Karpas-422 (cell line): ENCODE results near the gene CTTN. TPM values are rescaled to one million over a fixed set of nuclear protein-coding genes. Genes with fewer than 3 reads are reported as not detected.

Source experiments
- DNase-seq: peaks from one replicate; pipeline ENCODE4 v3.0.0-alpha.2; 2015
- H2AFZ ChIP-seq: fragments of 200-600 bp; sonication (generic); 2 replicates; pipeline ENCODE4 v1.6.1; 2014; ENCODE audit warnings: antibody characterized with exemption, low read length, mixed read lengths
- H3K27ac ChIP-seq: fragments of 200-600 bp; sonication (generic); 2 replicates; pipeline ENCODE4 v1.5.1; 2014; ENCODE audit warnings: mild to moderate bottlenecking, low read length, moderate library complexity
- H3K27me3 ChIP-seq: fragments of 200-600 bp; sonication (generic); 2 replicates; pipeline ENCODE4 v1.6.1; 2014; ENCODE audit warnings: low read length, mixed read lengths
- H3K36me3 ChIP-seq: fragments of 200-600 bp; sonication (generic); 2 replicates; pipeline ENCODE4 v1.6.1; 2014; ENCODE audit warnings: low read length, mixed read lengths; ENCODE audit not compliant: insufficient read depth
- H3K4me1 ChIP-seq: fragments of 200-600 bp; sonication (generic); 2 replicates; pipeline ENCODE4 v1.6.1; 2014; ENCODE audit warnings: mild to moderate bottlenecking, low read length, mixed read lengths
- H3K4me2 ChIP-seq: fragments of 200-600 bp; sonication (generic); 2 replicates; pipeline ENCODE4 v1.6.1; 2014; ENCODE audit warnings: low read length, low read depth, mild to moderate bottlenecking; ENCODE audit not compliant: poor library complexity, severe bottlenecking
- H3K4me3 ChIP-seq: fragments of 200-600 bp; sonication (generic); 2 replicates; pipeline ENCODE4 v1.5.1; 2014; ENCODE audit warnings: mild to moderate bottlenecking, antibody characterized with exemption, low read length, mixed read lengths
- H3K79me2 ChIP-seq: fragments of 200-600 bp; sonication (generic); 2 replicates; pipeline ENCODE4 v1.6.1; 2014; ENCODE audit warnings: mild to moderate bottlenecking, low read length, mixed read lengths
- H3K9ac ChIP-seq: fragments of 200-600 bp; sonication (generic); 2 replicates; pipeline ENCODE4 v1.6.0; 2014; ENCODE audit warnings: low read length
- H3K9me2 ChIP-seq: fragments of 200-600 bp; sonication (generic), shearing (Covaris generic); replicated peaks from 2 replicates; pipeline ENCODE4 v1.6.0; 2014; ENCODE audit warnings: mild to moderate bottlenecking, low read length, moderate library complexity; ENCODE audit not compliant: insufficient read depth
- H3K9me3 ChIP-seq: fragments of 300-700, 200-600 bp; sonication (generic); 2 replicates; pipeline ENCODE4 v1.6.1; 2014; ENCODE audit warnings: low read length, mixed read lengths
- H4K20me1 ChIP-seq: fragments of 200-600 bp; sonication (generic); 2 replicates; pipeline ENCODE4 v1.6.1; 2014; ENCODE audit warnings: mild to moderate bottlenecking, antibody characterized with exemption, low read length, low read depth; ENCODE audit not compliant: insufficient read depth
- total RNA-seq: library from RNA; depleted of rRNA; stranded (reverse); fragments of >200 nt; shearing (Covaris generic); gene quantifications from 2 replicates; pipeline ENCODE4 v1.2.3, GENCODE V29; 2014; ENCODE audit warnings: low replicate concordance

Gene CTTN
- total RNA-seq, 1 experiment from 2014 or later, result 143 TPM

DNA sequence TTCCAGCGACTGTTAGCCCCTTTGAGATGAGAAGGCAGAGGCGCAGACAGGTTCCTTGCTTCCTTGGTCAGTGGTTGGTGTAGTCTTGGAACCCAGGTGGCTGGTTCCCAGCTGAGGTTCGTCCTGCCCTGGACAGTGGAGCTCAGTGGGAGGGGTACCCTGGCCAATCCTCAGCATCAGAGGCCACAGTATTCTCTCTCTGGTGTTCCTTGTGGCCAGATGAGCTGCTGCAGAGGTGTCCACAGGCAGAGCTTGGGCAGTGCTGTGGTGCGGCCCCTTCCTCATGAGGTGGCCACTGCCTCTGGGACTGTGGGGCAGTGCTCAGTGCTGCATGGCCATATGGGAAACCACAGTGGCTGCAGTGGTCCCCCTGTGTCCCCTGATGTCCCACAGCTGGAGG lies 61.8 kb downstream of the CTTN start:
- H2AFZ ChIP-seq, result no peak overlapping the region
- H4K20me1 ChIP-seq, result no peaks in the 10 kb centered on the region
- H3K9me3 ChIP-seq, result no peaks in the 10 kb centered on the region
- H3K4me3 ChIP-seq, result no peak overlapping the region
- no peaks in the 10 kb centered on the region for H3K9me2 ChIP-seq
- H3K27ac ChIP-seq, result no peak overlapping the region
- no peak overlapping the region for H3K4me2 ChIP-seq
- H3K9ac ChIP-seq, result no peak overlapping the region
- no peaks in the 10 kb centered on the region for H3K79me2 ChIP-seq
- H3K27me3 ChIP-seq, result no peaks in the 10 kb centered on the region
- no peaks in the 10 kb centered on the region for H3K36me3 ChIP-seq
- no peaks in the 10 kb centered on the region for H3K4me1 ChIP-seq
- DNase-seq, result no peak

DNA sequence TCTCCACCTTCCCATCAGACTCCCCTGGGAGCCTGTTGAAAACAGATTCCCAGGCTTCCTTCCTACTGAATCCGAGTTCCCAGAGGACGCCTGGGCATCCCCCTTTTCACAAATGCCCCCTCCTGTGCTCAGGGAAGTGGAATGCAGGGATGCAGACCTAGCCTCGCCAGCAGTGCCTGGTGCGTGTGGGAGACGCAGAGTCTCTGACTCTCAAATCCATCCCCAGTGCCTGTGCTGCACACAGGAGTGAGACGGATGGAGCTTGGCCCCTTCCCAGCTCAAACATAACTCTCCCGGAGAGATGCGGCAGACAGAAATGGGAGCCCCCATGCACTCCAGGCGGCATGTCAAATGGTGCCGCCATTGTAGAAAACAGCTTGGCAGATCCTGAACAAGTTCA lies 62.6 kb downstream of the CTTN start:
- Histone ChIP-seq H3K4me3 (no peak overlapping the region), H4K20me1 (no peaks in the 10 kb centered on the region), H3K36me3 (no peaks in the 10 kb centered on the region), H3K4me1 (no peaks in the 10 kb centered on the region), H2AFZ (no peak overlapping the region), H3K27me3 (no peaks in the 10 kb centered on the region), H3K9ac (no peak overlapping the region), H3K4me2 (no peak overlapping the region), H3K9me2 (no peaks in the 10 kb centered on the region), H3K27ac (no peak overlapping the region), H3K79me2 (no peaks in the 10 kb centered on the region), H3K9me3 (no peaks in the 10 kb centered on the region)
- no peak for DNase-seq

DNA sequence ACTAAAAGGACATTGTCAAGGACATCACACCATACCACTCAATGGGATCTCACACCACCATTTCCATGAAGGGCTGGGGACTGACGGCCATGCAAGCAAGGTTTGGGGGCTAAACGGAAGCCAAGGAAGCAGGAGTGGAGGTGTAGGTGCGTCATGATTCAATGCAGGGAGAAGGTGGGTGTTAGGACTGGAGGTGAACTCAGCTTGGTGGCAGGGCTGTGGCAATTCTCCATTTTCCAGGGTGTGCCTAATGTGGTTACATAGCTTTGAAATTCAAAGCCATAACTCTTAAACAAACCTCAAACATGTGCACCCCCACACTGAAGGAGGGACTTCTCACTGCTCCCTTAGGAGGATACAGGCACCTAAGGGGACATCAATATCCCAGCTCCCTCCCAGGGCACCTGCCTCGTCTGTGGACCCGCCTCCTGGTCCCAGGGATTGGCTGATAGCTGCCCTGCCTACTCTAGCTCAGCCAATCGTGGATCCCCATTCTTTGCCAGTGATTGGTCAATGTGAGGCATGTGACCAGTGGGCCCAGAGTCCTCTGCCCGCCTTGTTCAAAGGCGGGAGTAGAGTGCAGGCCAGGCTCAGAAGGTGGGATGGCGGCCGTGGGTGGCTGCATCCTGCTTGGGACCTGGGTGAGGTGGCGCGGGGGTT lies 64.6 kb downstream of the CTTN start:
- peak; percentile 64 for DNase-seq

DNA sequence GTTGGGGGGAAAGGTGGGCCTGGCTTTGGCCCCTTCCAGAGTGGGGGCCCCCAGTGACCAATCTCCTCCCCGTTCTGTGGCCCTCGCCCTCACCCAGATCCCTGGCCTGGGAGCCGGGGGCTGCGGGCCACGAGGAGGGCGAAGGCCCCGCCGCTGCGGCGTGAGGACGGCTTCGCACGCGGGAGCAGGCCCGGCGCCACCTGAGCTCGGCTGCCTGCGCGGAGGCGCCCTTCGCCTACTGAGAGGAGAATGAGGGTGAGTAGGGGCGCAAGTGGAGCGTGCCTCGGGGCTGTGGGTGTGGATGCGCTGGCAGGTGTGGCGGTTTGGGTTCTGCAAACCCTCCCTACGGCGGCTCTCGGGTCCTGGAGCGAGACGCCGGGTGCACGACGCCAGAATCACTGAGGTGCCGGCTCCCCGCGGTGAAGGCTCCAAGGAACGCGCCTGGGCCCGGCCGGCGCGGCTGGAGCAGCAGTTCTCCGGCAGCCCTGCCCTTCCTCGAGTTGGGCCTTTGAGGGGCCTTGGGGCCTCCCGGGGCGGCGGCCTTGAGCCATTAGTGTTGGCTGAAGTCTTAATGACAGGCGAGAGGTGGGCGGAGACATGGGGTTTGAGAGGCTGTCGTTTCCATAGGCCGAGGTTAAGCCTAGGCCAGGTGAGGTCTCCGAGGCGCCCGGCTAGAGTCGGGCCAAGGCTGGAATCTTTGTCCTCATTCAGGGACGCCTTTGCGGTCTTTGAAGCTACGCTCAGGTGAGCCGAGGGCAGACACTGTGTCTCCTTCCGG lies 65.3 kb downstream of the CTTN start:
- no peak overlapping the region for H2AFZ ChIP-seq
- no peaks in the 10 kb centered on the region for H3K79me2 ChIP-seq
- peaks cover 3% of the 10 kb centered on the region for H3K4me1 ChIP-seq
- H3K36me3 ChIP-seq, result no peaks in the 10 kb centered on the region
- no peak for DNase-seq
- H3K9me2 ChIP-seq, result no peaks in the 10 kb centered on the region
- H3K9ac ChIP-seq, result no peak overlapping the region
- no peak overlapping the region for H3K27ac ChIP-seq
- no peaks in the 10 kb centered on the region for H3K27me3 ChIP-seq
- no peak overlapping the region for H3K4me3 ChIP-seq
- H4K20me1 ChIP-seq, result no peaks in the 10 kb centered on the region
- H3K4me2 ChIP-seq, result no peak overlapping the region
- no peaks in the 10 kb centered on the region for H3K9me3 ChIP-seq

More for the DNA sequence above, 64.6 kb downstream of the CTTN start:
- Histone ChIP-seq H3K9me2 (no peaks in the 10 kb centered on the region), H3K4me3 (no peak overlapping the region), H3K36me3 (no peaks in the 10 kb centered on the region), H4K20me1 (no peaks in the 10 kb centered on the region), H2AFZ (no peak overlapping the region), H3K79me2 (no peaks in the 10 kb centered on the region), H3K4me2 (no peak overlapping the region), H3K9ac (no peak overlapping the region), H3K9me3 (no peaks in the 10 kb centered on the region), H3K27me3 (no peaks in the 10 kb centered on the region), H3K4me1 (no peaks in the 10 kb centered on the region), H3K27ac (no peak overlapping the region)

DNA sequence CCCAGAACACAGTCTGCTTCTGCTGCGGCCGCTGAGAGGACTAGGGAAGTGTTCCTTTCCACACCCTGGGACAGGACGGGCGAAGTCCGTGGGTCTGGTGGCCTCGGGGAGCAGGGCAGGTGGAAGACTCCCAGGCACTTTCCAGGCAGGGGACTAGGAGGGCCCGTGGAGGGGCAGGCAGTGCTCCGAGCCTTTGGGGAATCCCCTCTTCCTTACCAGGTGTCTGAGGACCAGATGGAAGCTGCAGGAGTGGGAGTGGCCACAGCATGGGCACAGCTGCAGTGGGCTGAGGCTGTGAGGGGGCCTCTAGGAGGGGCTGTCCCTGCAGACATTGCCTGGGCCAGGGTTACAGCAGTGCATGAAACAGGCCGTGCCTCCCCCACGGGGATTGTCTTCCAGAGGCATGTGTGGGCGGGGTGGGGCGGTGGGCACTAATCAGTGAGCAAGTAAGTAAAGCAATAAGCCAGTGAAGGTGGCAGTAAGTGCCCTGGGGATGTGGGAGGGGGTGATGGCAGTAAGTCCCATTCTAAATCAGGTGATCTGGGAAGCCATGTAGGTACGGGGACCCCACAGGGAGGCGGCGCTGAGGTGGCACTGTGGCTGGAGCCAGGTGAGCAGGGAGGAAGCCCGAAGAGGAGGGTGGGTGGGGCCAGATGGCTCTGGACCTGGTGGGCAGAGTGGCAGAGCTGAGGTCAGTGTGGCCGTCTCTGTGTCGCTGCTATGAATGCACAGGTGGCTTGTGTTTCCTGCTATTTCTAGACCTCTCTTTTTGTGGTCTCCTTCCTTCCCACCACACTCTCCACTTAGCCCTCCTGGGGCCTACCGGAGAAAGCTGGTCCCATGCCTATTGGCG lies 66.4 kb downstream of the CTTN start:
- H4K20me1 ChIP-seq, result no peaks in the 10 kb centered on the region
- H3K9me2 ChIP-seq, result no peaks in the 10 kb centered on the region
- no peaks in the 10 kb centered on the region for H3K27me3 ChIP-seq
- H3K9ac ChIP-seq, result no peak overlapping the region
- H3K36me3 ChIP-seq, result no peaks in the 10 kb centered on the region
- H3K4me2 ChIP-seq, result no peak overlapping the region
- no peak for DNase-seq
- H3K4me1 ChIP-seq, result peaks cover 10% of the 10 kb centered on the region
- no peak overlapping the region for H3K4me3 ChIP-seq
- no peak overlapping the region for H2AFZ ChIP-seq
- no peaks in the 10 kb centered on the region for H3K79me2 ChIP-seq
- no peak overlapping the region for H3K27ac ChIP-seq
- no peaks in the 10 kb centered on the region for H3K9me3 ChIP-seq

DNA sequence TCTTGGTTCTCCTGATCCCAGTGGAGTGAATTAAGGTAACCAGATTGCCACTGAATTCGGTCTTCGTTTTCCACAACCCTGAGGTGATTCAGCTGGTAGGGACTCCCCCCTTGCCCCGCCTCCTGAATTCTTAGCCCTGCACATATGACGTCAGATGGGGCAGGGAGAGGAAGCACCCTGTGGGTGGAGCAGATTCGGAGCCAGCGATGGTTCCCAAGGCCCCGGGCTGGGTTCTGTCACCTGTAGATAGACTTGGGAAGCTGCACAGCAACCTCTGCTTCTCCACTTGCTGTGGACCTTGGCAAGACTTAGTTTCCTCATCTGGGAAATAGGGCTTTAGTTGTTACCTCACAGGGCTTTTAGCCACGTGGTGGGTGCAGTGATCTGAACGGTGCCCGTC lies 67.8 kb downstream of the CTTN start:
- H4K20me1 ChIP-seq, result no peaks in the 10 kb centered on the region
- no peaks in the 10 kb centered on the region for H3K79me2 ChIP-seq
- H3K27me3 ChIP-seq, result no peaks in the 10 kb centered on the region
- H3K9me3 ChIP-seq, result no peaks in the 10 kb centered on the region
- no peak overlapping the region for H3K4me2 ChIP-seq
- H3K9me2 ChIP-seq, result no peaks in the 10 kb centered on the region
- H3K4me3 ChIP-seq, result no peak overlapping the region
- H2AFZ ChIP-seq, result no peak overlapping the region
- H3K27ac ChIP-seq, result no peak overlapping the region
- H3K9ac ChIP-seq, result no peak overlapping the region
- H3K4me1 ChIP-seq, result peaks cover 21% of the 10 kb centered on the region
- H3K36me3 ChIP-seq, result no peaks in the 10 kb centered on the region
- no peak for DNase-seq

DNA sequence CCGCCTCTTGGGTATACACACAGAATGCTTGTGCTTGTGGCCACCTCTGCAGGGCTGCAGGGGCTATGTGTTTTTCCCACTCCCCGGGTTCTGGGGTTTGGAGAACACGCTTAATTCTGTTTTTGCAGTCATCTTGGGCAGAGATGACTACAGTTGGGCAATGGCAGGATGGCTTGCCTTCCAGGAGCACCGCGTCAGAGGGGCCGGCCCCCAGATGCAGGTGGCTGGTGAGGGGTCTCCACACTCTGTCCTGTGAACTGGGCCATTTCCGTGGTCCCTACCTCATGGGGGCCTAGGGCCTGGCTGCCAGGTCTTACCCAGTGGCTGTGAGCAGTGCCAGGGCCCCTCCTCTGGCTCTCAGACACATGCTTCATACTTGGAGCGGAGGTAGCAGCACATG lies 68.3 kb downstream of the CTTN start:
- Histone ChIP-seq H3K9me2 (no peaks in the 10 kb centered on the region), H3K36me3 (no peaks in the 10 kb centered on the region), H2AFZ (no peak overlapping the region), H3K4me2 (no peak overlapping the region), H3K4me3 (no peak overlapping the region), H3K9ac (no peak overlapping the region), H3K79me2 (no peaks in the 10 kb centered on the region), H4K20me1 (peaks cover 3% of the 10 kb centered on the region; the same call in 1 of the 2 replicates), H3K27ac (no peak overlapping the region), H3K27me3 (no peaks in the 10 kb centered on the region), H3K4me1 (peaks cover 22% of the 10 kb centered on the region), H3K9me3 (no peaks in the 10 kb centered on the region)
- no peak for DNase-seq
